ENCODE results near the gene SH3BGRL2.
A peak's percentile ranks its signal among the peaks of the same experiment; 100 is the strongest.

The SH3BGRL2 gene

GRCh38 chr6:79646006-79646405 is 14.9 kb downstream of the SH3BGRL2 start:
- Histone ChIP-seq H3K36me3 (ENCODE audit: low read depth) (no peaks in the 10 kb centered on the region), H3K4me1 (ENCODE audit: insufficient read depth, poor library complexity, severe bottlenecking) (no peaks in the 10 kb centered on the region), H3K9me3 (ENCODE audit: severe bottlenecking) (no peaks in the 10 kb centered on the region), H3K27ac (ENCODE audit: poor library complexity, severe bottlenecking) (no peak overlapping the region), H3K4me3 (ENCODE audit: severe bottlenecking) (no peak overlapping the region), H3K27me3 (ENCODE audit: insufficient read depth, poor library complexity, severe bottlenecking) (no peaks in the 10 kb centered on the region)
- 0 out of 3 replicates have a peak, but pooled peaks have one; percentile 19 for ATAC-seq (ENCODE audit: low read depth)
- no peak for DNase-seq (ENCODE audit: low spot score)
- peak; percentile 20 for TF ChIP-seq CTCF (IDR thresholded peaks at IDR 0.05; ENCODE audit: poor library complexity, severe bottlenecking)

GRCh38 chr6:79646561-79646960 is 15.4 kb downstream of the SH3BGRL2 start:
- Histone ChIP-seq H3K27ac (ENCODE audit: poor library complexity, severe bottlenecking) (no peak overlapping the region), H3K9me3 (ENCODE audit: severe bottlenecking) (no peaks in the 10 kb centered on the region), H3K36me3 (ENCODE audit: low read depth) (no peaks in the 10 kb centered on the region), H3K4me1 (ENCODE audit: insufficient read depth, poor library complexity, severe bottlenecking) (no peaks in the 10 kb centered on the region), H3K27me3 (ENCODE audit: insufficient read depth, poor library complexity, severe bottlenecking) (no peaks in the 10 kb centered on the region), H3K4me3 (ENCODE audit: severe bottlenecking) (no peak overlapping the region)
- ATAC-seq (ENCODE audit: low read depth) (no peak), DNase-seq (ENCODE audit: low spot score) (no peak)
- no peak for TF ChIP-seq CTCF (IDR thresholded peaks at IDR 0.05; ENCODE audit: poor library complexity, severe bottlenecking)

- no peaks in the 10 kb centered on the region for H3K4me1 ChIP-seq (ENCODE audit: insufficient read depth, poor library complexity, severe bottlenecking)
- DNase-seq (ENCODE audit: low spot score) = no peak
- no peak overlapping the region for H3K27ac ChIP-seq (ENCODE audit: poor library complexity, severe bottlenecking)
- no peak for TF ChIP-seq CTCF (IDR thresholded peaks at IDR 0.05; ENCODE audit: poor library complexity, severe bottlenecking)
- no peaks in the 10 kb centered on the region for H3K27me3 ChIP-seq (ENCODE audit: insufficient read depth, poor library complexity, severe bottlenecking)
- H3K36me3 ChIP-seq (ENCODE audit: low read depth) = no peaks in the 10 kb centered on the region
- ATAC-seq (ENCODE audit: low read depth) = no peak
- H3K4me3 ChIP-seq (ENCODE audit: severe bottlenecking) = no peak overlapping the region
- no peaks in the 10 kb centered on the region for H3K9me3 ChIP-seq (ENCODE audit: severe bottlenecking)
These were observed 16.6 kb downstream of the SH3BGRL2 start for GRCh38 chr6:79647741-79648140.

GRCh38 chr6:79648328-79648727 is 17.2 kb downstream of the SH3BGRL2 start:
- H3K9me3 ChIP-seq (ENCODE audit: severe bottlenecking) = no peaks in the 10 kb centered on the region
- no peak overlapping the region for H3K4me3 ChIP-seq (ENCODE audit: severe bottlenecking)
- H3K4me1 ChIP-seq (ENCODE audit: insufficient read depth, poor library complexity, severe bottlenecking) = no peaks in the 10 kb centered on the region
- H3K27me3 ChIP-seq (ENCODE audit: insufficient read depth, poor library complexity, severe bottlenecking) = no peaks in the 10 kb centered on the region
- ATAC-seq (ENCODE audit: low read depth) (no peak), DNase-seq (ENCODE audit: low spot score) (no peak)
- no peaks in the 10 kb centered on the region for H3K36me3 ChIP-seq (ENCODE audit: low read depth)
- no peak overlapping the region for H3K27ac ChIP-seq (ENCODE audit: poor library complexity, severe bottlenecking)
- TF ChIP-seq CTCF (IDR thresholded peaks at IDR 0.05; ENCODE audit: poor library complexity, severe bottlenecking) = no peak

GRCh38 chr6:79649016-79649415 is 17.9 kb downstream of the SH3BGRL2 start:
- DNase-seq (ENCODE audit: low spot score) = no peak
- TF ChIP-seq CTCF (IDR thresholded peaks at IDR 0.05; ENCODE audit: poor library complexity, severe bottlenecking) = no peak
- Histone ChIP-seq H3K9me3 (ENCODE audit: severe bottlenecking) (no peaks in the 10 kb centered on the region), H3K4me1 (ENCODE audit: insufficient read depth, poor library complexity, severe bottlenecking) (no peaks in the 10 kb centered on the region), H3K27me3 (ENCODE audit: insufficient read depth, poor library complexity, severe bottlenecking) (no peaks in the 10 kb centered on the region), H3K27ac (ENCODE audit: poor library complexity, severe bottlenecking) (no peak overlapping the region), H3K4me3 (ENCODE audit: severe bottlenecking) (no peak overlapping the region), H3K36me3 (ENCODE audit: low read depth) (no peaks in the 10 kb centered on the region)
- no peak for ATAC-seq (ENCODE audit: low read depth)

Data from RWPE2 (cell line).